Glutamatergic neuron (in vitro differentiated cells): Measurements from ENCODE around the gene FBXL7. TPM values are rescaled to one million over a fixed set of nuclear protein-coding genes. Genes with fewer than 3 reads are reported as not detected.

Experiments
- DNase-seq: peaks from one replicate; pipeline ENCODE4 v3.0.0; 2022
- H3K27ac Mint-ChIP-seq: one replicate; pipeline ENCODE4 v1.8.0; 2020; ENCODE audit warnings: mild to moderate bottlenecking, mixed read lengths, inconsistent platforms; ENCODE audit not compliant: unreplicated experiment
- H3K27me3 Mint-ChIP-seq: one replicate; pipeline ENCODE4 v1.8.0; 2020; ENCODE audit warnings: mild to moderate bottlenecking, moderate library complexity, mixed read lengths, inconsistent platforms; ENCODE audit not compliant: unreplicated experiment
- H3K36me3 Mint-ChIP-seq: one replicate; pipeline ENCODE4 v1.8.0; 2020; ENCODE audit warnings: mild to moderate bottlenecking, mixed read lengths, inconsistent platforms; ENCODE audit not compliant: unreplicated experiment
- H3K4me1 Mint-ChIP-seq: one replicate; pipeline ENCODE4 v1.8.0; 2020; ENCODE audit warnings: mild to moderate bottlenecking, low read depth, mixed read lengths, inconsistent platforms; ENCODE audit not compliant: unreplicated experiment
- H3K4me3 Mint-ChIP-seq: one replicate; pipeline ENCODE4 v1.8.0; 2020; ENCODE audit warnings: mild to moderate bottlenecking, mixed read lengths, inconsistent platforms; ENCODE audit not compliant: unreplicated experiment
- H3K9me3 Mint-ChIP-seq: one replicate; pipeline ENCODE4 v1.8.0; 2020; ENCODE audit warnings: mild to moderate bottlenecking, moderate library complexity, mixed read lengths, inconsistent platforms; ENCODE audit not compliant: unreplicated experiment
- total RNA-seq: library from RNA; stranded (reverse); fragmentation: NEBNext Ultra II Directional; extraction: Animal tissue kit (Norgen Biotek cat#: 25700); gene quantifications from one replicate; pipeline ENCODE4 v1.2.1, GENCODE V29; 2021; ENCODE audit not compliant: unreplicated experiment
- TF ChIP-seq, protein P1 (sequence below): fragments of 200-600 bp; sonication (generic); IDR thresholded peaks from one replicate; pipeline ENCODE4 v1.5.0; 2021; ENCODE audit not compliant: partially characterized antibody, unreplicated experiment

Gene FBXL7
- total RNA-seq, 1 donor from 2014 or later = 25.3 TPM

DNA sequence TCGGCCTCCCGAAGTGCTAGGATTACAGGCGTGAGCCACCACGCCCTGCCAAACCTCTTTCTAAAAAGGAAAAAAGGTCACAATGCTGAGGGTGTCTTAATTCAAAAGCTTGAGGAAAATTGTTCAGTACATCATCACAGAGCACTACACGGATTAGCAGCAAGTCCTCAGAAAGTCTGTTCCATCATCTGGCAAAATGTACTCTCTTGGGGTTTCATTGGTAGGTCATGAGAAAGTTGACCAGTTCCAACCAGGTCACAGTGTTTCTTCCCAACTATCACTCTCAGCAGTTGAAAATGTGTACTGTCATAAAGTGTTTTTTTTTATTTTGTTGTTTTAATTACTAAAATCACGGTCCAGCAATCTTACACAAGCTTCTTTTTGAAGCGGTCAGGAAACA, 299.6 kb downstream of the FBXL7 start:
- Mint-ChIP-seq H3K4me1 (peaks cover 24% of the 10 kb centered on the region), H3K27ac (no peak overlapping the region), H3K4me3 (no peak overlapping the region), H3K36me3 (peaks cover 7% of the 10 kb centered on the region), H3K9me3 (peaks cover 6% of the 10 kb centered on the region), H3K27me3 (peaks cover 2% of the 10 kb centered on the region)
- TF ChIP-seq, protein P1, sequence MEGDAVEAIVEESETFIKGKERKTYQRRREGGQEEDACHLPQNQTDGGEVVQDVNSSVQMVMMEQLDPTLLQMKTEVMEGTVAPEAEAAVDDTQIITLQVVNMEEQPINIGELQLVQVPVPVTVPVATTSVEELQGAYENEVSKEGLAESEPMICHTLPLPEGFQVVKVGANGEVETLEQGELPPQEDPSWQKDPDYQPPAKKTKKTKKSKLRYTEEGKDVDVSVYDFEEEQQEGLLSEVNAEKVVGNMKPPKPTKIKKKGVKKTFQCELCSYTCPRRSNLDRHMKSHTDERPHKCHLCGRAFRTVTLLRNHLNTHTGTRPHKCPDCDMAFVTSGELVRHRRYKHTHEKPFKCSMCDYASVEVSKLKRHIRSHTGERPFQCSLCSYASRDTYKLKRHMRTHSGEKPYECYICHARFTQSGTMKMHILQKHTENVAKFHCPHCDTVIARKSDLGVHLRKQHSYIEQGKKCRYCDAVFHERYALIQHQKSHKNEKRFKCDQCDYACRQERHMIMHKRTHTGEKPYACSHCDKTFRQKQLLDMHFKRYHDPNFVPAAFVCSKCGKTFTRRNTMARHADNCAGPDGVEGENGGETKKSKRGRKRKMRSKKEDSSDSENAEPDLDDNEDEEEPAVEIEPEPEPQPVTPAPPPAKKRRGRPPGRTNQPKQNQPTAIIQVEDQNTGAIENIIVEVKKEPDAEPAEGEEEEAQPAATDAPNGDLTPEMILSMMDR = no peak
- no peak for DNase-seq

DNA sequence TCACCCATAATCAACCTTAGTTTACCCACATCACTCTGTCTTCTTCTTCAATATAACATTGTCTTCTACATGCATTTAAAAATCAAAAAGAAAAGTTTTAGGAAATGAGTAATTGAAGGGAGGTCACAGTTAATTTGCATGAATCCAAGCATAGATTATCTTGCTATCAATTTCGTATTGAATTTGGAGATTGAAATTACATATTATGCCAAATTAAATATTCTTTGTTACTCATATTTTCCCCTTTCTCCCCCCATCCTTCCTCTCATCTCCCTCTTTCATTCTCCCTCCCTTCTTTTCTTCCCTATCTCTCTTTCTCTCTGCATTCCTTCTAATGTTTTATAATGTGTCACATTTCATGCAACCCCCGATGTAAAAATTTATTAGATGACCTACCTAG, 303.3 kb downstream of the FBXL7 start:
- H3K4me1 Mint-ChIP-seq = peaks cover 11% of the 10 kb centered on the region

DNA sequence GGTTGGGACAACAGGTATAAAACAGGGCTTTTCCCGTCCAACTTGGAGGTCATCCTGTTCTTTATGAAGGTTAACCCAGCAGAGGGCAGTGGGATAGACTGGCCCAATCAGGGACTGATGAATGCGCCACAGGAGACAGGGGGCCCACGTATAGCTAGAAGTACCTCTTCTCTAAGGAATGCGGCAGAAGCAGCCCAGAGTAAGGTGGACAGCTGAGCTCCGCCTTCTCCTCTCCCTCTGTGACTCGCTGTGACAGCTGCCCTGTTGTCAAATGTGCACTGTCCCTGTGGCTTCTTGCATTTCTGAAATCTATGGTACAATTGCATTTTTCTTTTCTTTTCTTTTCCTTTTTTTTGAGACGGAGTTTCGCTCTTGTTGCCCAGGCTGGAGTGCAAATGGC, 306.6 kb downstream of the FBXL7 start:
- peaks cover 2% of the 10 kb centered on the region for H3K27me3 Mint-ChIP-seq
- peaks cover 9% of the 10 kb centered on the region for H3K4me1 Mint-ChIP-seq
- H3K9me3 Mint-ChIP-seq = peaks cover 5% of the 10 kb centered on the region
- H3K4me3 Mint-ChIP-seq = no peak overlapping the region
- TF ChIP-seq, protein P1 = no peak
- peaks cover 14% of the 10 kb centered on the region for H3K36me3 Mint-ChIP-seq
- H3K27ac Mint-ChIP-seq = no peak overlapping the region
- no peak for DNase-seq

More for the DNA sequence above, 303.3 kb downstream of the FBXL7 start:
- peaks cover 14% of the 10 kb centered on the region for H3K36me3 Mint-ChIP-seq
- H3K27me3 Mint-ChIP-seq = peaks cover 2% of the 10 kb centered on the region
- H3K9me3 Mint-ChIP-seq = peaks cover 8% of the 10 kb centered on the region
- H3K4me3 Mint-ChIP-seq = no peak overlapping the region
- H3K27ac Mint-ChIP-seq = no peak overlapping the region
- no peak for DNase-seq
- TF ChIP-seq, protein P1 = no peak

DNA sequence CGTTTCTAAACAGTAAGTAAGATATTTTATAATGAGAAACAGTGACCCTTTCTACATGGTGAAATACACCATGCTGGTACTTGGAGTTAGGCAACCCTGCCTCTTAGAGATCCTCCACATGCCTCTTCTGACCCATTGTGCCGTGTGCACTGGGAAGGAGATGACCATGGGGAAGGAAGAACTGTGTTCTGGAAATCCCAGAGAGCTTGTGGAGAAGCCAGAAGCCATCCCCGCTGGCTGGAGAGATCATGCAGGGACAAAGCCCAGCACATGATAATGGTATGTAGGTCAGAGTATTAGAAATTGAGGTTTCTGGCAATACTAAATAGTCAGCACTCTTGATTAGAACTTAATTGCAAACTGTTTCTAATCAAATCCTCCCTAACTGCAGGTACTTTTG, 307.3 kb downstream of the FBXL7 start:
- no peak for DNase-seq
- Mint-ChIP-seq H3K4me3 (no peak overlapping the region), H3K9me3 (peaks cover 5% of the 10 kb centered on the region), H3K27me3 (peaks cover 2% of the 10 kb centered on the region), H3K36me3 (peaks cover 14% of the 10 kb centered on the region), H3K27ac (peak overlapping the region; percentile 18), H3K4me1 (peaks cover 9% of the 10 kb centered on the region)
- TF ChIP-seq, protein P1 = no peak

DNA sequence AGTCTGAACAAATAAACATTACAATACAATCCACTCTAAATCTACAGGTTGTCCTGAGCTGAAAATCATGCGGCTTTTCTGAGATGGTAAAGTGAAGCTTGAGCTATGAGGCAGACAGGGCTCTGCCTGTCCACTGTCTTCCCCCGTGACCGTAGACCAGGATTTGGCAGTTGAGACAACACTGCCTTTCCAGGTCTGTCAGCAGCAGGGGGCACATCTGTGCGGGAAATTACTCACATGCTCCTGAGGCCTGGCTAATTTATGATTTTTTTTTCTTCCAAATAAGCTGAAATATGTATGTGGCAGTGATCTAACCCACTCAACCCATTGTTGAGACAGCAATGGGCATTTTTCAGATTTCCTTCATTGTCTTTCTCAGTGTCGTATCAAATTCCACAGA, 307.9 kb downstream of the FBXL7 start:
- peak overlapping the region; percentile 36 for H3K27ac Mint-ChIP-seq
- H3K9me3 Mint-ChIP-seq = peaks cover 9% of the 10 kb centered on the region
- peaks cover 14% of the 10 kb centered on the region for H3K36me3 Mint-ChIP-seq
- H3K27me3 Mint-ChIP-seq = peaks cover 2% of the 10 kb centered on the region
- peaks cover 9% of the 10 kb centered on the region for H3K4me1 Mint-ChIP-seq
- no peak overlapping the region for H3K4me3 Mint-ChIP-seq
- peak; percentile 31 for DNase-seq
- TF ChIP-seq, protein P1 = no peak
